HG03280 (cell line): ENCODE measurements around the gene RAD51B.
A peak's percentile ranks its signal among the peaks of the same experiment; 100 is the strongest.

Experiments
- ATAC-seq: cut with Tn5 transposase; IDR thresholded peaks from one replicate; pipeline ENCODE4 v1.9.1; 2021; ENCODE audit warnings: mild to moderate bottlenecking, moderate library complexity; ENCODE audit not compliant: unreplicated experiment

RAD51B gene

GRCh38 chr14:68262567-68262966, 443.0 kb downstream of the RAD51B start:
- no peak for ATAC-seq

GRCh38 chr14:68263563-68264259, 444.1 kb downstream of the RAD51B start:
- ATAC-seq = no peak

GRCh38 chr14:68264260-68264569, 444.6 kb downstream of the RAD51B start:
- no peak for ATAC-seq

- no peak for ATAC-seq
These were observed 447.4 kb downstream of the RAD51B start for GRCh38 chr14:68266998-68267397.

GRCh38 chr14:68268197-68268596, 448.6 kb downstream of the RAD51B start:
- ATAC-seq = peak; percentile 61

GRCh38 chr14:68268719-68269118, 449.1 kb downstream of the RAD51B start:
- no peak for ATAC-seq

- ATAC-seq = no peak
These were observed 449.8 kb downstream of the RAD51B start for GRCh38 chr14:68269136-68269927.

GRCh38 chr14:68270342-68270741, 450.8 kb downstream of the RAD51B start:
- no peak for ATAC-seq

GRCh38 chr14:68271913-68272391, 452.4 kb downstream of the RAD51B start:
- ATAC-seq = no peak

- ATAC-seq = no peak
These were observed 453.8 kb downstream of the RAD51B start for GRCh38 chr14:68273413-68273812.

- no peak for ATAC-seq
These were observed 455.1 kb downstream of the RAD51B start for GRCh38 chr14:68274725-68275124.

- ATAC-seq = no peak
These were observed 459.2 kb downstream of the RAD51B start for GRCh38 chr14:68278576-68279436.

- ATAC-seq = no peak
These were observed 459.8 kb downstream of the RAD51B start for GRCh38 chr14:68279437-68279720.

- peak; percentile 39 for ATAC-seq
These were observed 460.2 kb downstream of the RAD51B start for GRCh38 chr14:68279777-68280233.

- ATAC-seq = no peak
These were observed 461.9 kb downstream of the RAD51B start for GRCh38 chr14:68281497-68281896.

GRCh38 chr14:68282479-68283377, 463.1 kb downstream of the RAD51B start:
- peak; percentile 17 for ATAC-seq

- ATAC-seq = peak; percentile 39
These were observed 464.0 kb downstream of the RAD51B start for GRCh38 chr14:68283378-68284123.

GRCh38 chr14:68284333-68284732, 464.8 kb downstream of the RAD51B start:
- no peak for ATAC-seq

- ATAC-seq = no peak
These were observed 465.3 kb downstream of the RAD51B start for GRCh38 chr14:68284834-68285233.
